Cardiac fibroblast (primary cell): ENCODE results near the gene TTC28.

ENCODE experiments used
- DNase-seq, 2 donors: peaks; one replicate each; pipeline versions ENCODE4 v3.0.0 to v3.0.0-alpha.2; 2010; ENCODE audit warnings: low read depth in 2 of 2
- H3K4me3 ChIP-seq, 2 donors: replicated peaks in 1 of 2; 1 replicate in 1 of 2; 2 replicates in 1 of 2; pipeline ENCODE4 v1.5.1; 2011; ENCODE audit warnings: low read depth in 2 of 2, low read length in 2 of 2, mild to moderate bottlenecking in 2 of 2, moderate library complexity in 1 of 2
- CTCF ChIP-seq: IDR thresholded peaks from one replicate; pipeline ENCODE4 v1.5.1; 2011; ENCODE audit warnings: low read depth, mild to moderate bottlenecking, low read length, inconsistent platforms

TTC28 gene

GRCh38 chr22:27970596-27971220 is 708.9 kb downstream of the TTC28 start:
- TF ChIP-seq CTCF = no peak
- H3K4me3 ChIP-seq = no peak overlapping the region
- DNase-seq = peak in 1 of 2 donors; percentile 37

- no peak for DNase-seq
- no peak for TF ChIP-seq CTCF
- H3K4me3 ChIP-seq = no peak overlapping the region
These were observed 713.2 kb downstream of the TTC28 start for GRCh38 chr22:27966168-27967064.

GRCh38 chr22:27962268-27963044 is 717.2 kb downstream of the TTC28 start:
- no peak for TF ChIP-seq CTCF
- no peak overlapping the region for H3K4me3 ChIP-seq
- peak in 1 of 2 donors; percentile 33 for DNase-seq

GRCh38 chr22:27961680-27962079 is 718.0 kb downstream of the TTC28 start:
- TF ChIP-seq CTCF = no peak
- no peak for DNase-seq
- H3K4me3 ChIP-seq = no peak overlapping the region

- no peak for DNase-seq
- no peak for TF ChIP-seq CTCF
- no peak overlapping the region for H3K4me3 ChIP-seq
These were observed 718.5 kb downstream of the TTC28 start for GRCh38 chr22:27961182-27961581.

GRCh38 chr22:27959335-27960090 is 720.1 kb downstream of the TTC28 start:
- TF ChIP-seq CTCF = no peak
- no peak for DNase-seq
- no peak overlapping the region for H3K4me3 ChIP-seq
